HepG2 (cell line): ENCODE data around the gene ATP2A3. TPM values are rescaled to one million over a fixed set of nuclear protein-coding genes. Genes with fewer than 3 reads are reported as not detected.

ENCODE experiments used
- ATAC-seq: fragments of 200-7000 bp; cut with Tn5 transposase; 3 replicates; pipeline ENCODE4 v1.9.1; 2020; ENCODE audit warnings: mild to moderate bottlenecking, moderate library complexity
- Bru-seq: library from RNA; stranded (reverse); fragments of 400-500 nt; gene quantifications from one replicate; lab custom pipeline; 2021; lab: Mats Ljungman, UMichigan
- BruChase-seq, 2 experiments: library from RNA; stranded (reverse); fragments of 400-500 nt; gene quantifications; one replicate each; lab custom pipeline; 2021; lab: Mats Ljungman, UMichigan
- BruUV-seq: library from RNA; stranded (reverse); fragments of 400-500 nt; replicated peaks from 2 replicates; lab custom pipeline; 2021; lab: Mats Ljungman, UMichigan
- CTCF ChIA-PET: fragments of 300-600 bp; formaldehyde crosslinking; extraction: SDS; loops from one replicate; lab custom pipeline; 2021; ENCODE audit warnings: low total read pairs, inconsistent platforms, low intra/inter-chr PET ratio; lab: Yijun Ruan, JAX
- POLR2A ChIA-PET: fragments of 350-600 bp; sonication (Branson Sonifier 250); formaldehyde crosslinking; loops from one replicate; lab custom pipeline; 2020; ENCODE audit warnings: antibody characterized with exemption, inconsistent platforms; lab: Yijun Ruan, JAX
- DNase-seq: peaks from one replicate; pipeline ENCODE4 v3.0.0-alpha.2; 2015; ENCODE audit warnings: low spot score
- FAIRE-seq: peaks from 3 replicates; lab custom pipeline; 2011; peaks lifted over from hg19 to GRCh38; lab: Jason Lieb, UNC
- H2AFZ ChIP-seq: one replicate; pipeline ENCODE4 v1.6.1; 2011; ENCODE audit warnings: low read length, inconsistent platforms
- H3K27ac ChIP-seq: fragments of 300-600 bp; 3 replicates; pipeline ENCODE4 v1.8.0; 2011; ENCODE audit warnings: mixed run types, mild to moderate bottlenecking, mixed read lengths, low read length, inconsistent platforms; ENCODE audit not compliant: insufficient read depth; ENCODE audit errors: extremely low read length
- H3K27me3 ChIP-seq, 2 experiments: fragments of 200-600 bp in 1 of 2; 2 replicates in 1 of 2; 3 replicates in 1 of 2; pipeline versions ENCODE4 v1.6.0 to v1.8.0; 2011; ENCODE audit warnings: low read length in 2 of 2, mild to moderate bottlenecking in 2 of 2, moderate library complexity in 2 of 2, inconsistent platforms in 1 of 2; ENCODE audit not compliant: insufficient read depth in 2 of 2, control insufficient read depth in 1 of 2
- H3K36me3 ChIP-seq, 2 experiments: fragments of 200-600 bp in 1 of 2; replicated peaks in 1 of 2; 2 replicates in 1 of 2; 3 replicates in 1 of 2; pipeline versions ENCODE4 v1.5.1 to v1.8.0; 2011; ENCODE audit warnings: low read length in 2 of 2, inconsistent platforms in 1 of 2; ENCODE audit not compliant: insufficient read depth in 2 of 2, control insufficient read depth in 1 of 2
- H3K4me1 ChIP-seq: 2 replicates; pipeline ENCODE4 v1.5.1; 2012; ENCODE audit warnings: low read length, inconsistent platforms; ENCODE audit not compliant: insufficient read depth
- H3K4me2 ChIP-seq: 2 replicates; pipeline ENCODE4 v1.6.0; 2011; ENCODE audit warnings: low read depth, low read length, inconsistent platforms
- H3K4me3 ChIP-seq, 3 experiments: fragments of 200-600 bp in 1 of 3; sonication (generic), shearing (Covaris generic) in 1 of 3; replicated peaks in 1 of 3; 2 replicates each; pipeline ENCODE4 v1.5.1; 2011 to 2016; ENCODE audit warnings: low read length in 3 of 3, inconsistent platforms in 2 of 3, low read depth in 2 of 3, mild to moderate bottlenecking in 2 of 3, control low read depth in 1 of 3, mixed read lengths in 1 of 3; ENCODE audit not compliant: insufficient read depth in 1 of 3
- H3K79me2 ChIP-seq: one replicate; pipeline ENCODE4 v1.6.1; 2011; ENCODE audit warnings: low read length, inconsistent platforms; ENCODE audit not compliant: insufficient read depth
- H3K9ac ChIP-seq: 2 replicates; pipeline ENCODE4 v1.6.0; 2011; ENCODE audit warnings: mild to moderate bottlenecking, low read depth, low read length, inconsistent platforms; ENCODE audit not compliant: insufficient read depth
- H3K9me3 ChIP-seq: 2 replicates; pipeline ENCODE4 v1.5.1; 2012; ENCODE audit warnings: mild to moderate bottlenecking, low read length
- H4K20me1 ChIP-seq: 2 replicates; pipeline ENCODE4 v1.6.0; 2011; ENCODE audit warnings: inconsistent platforms, mild to moderate bottlenecking, low read length, moderate library complexity; ENCODE audit not compliant: insufficient read depth
- HNRNPLL ChIP-seq: fragments of 200-400 bp; formaldehyde crosslinking; IDR thresholded peaks from 2 replicates; pipeline ENCODE4 v1.6.1; 2017; ENCODE audit warnings: mild to moderate bottlenecking, low read depth, low read length; ENCODE audit not compliant: poor library complexity, severe bottlenecking
- ZNF777 ChIP-seq: sonication (generic); formaldehyde crosslinking; IDR thresholded peaks from 2 replicates; pipeline ENCODE4 v1.4.0; 2020; ENCODE audit warnings: missing genetic modification reagents
- ZSCAN29 ChIP-seq: sonication (generic); formaldehyde crosslinking; conservative IDR thresholded peaks from 2 replicates; pipeline ENCODE4 v1.4.0; 2020; ENCODE audit warnings: mild to moderate bottlenecking, missing genetic modification reagents
- WGBS: methylation state at CpG from one replicate; pipeline ENCODE4 v1.1.6; 2017; ENCODE audit warnings: low lambda C conversion rate; 5-methylcytosine and 5-hydroxymethylcytosine counted together
- in situ Hi-C: cut with HindIII; loops from 2 replicates; pipeline ENCODE4 v1.10.0; 2017; ENCODE audit warnings: low pct_unique_long_range_greater_than_20kb; ENCODE audit not compliant: extremely low pct_ligation_motif_present
- intact Hi-C: fragments of 100-400 bp; cut with micrococcal nuclease; formaldehyde crosslinking; loops from one replicate; pipeline ENCODE4 v1.10.0; 2022; ENCODE audit not compliant: unreplicated experiment
- long read RNA-seq, 2 experiments: library from RNA in 1 of 2; library from polyadenylated mRNA in 1 of 2; stranded (forward) in 1 of 2; unstranded in 1 of 2; transcript quantifications; one replicate each; pipeline ENCODE4 v2.0.0, GENCODE V29; 2019 to 2022
- polyA minus RNA-seq, 3 experiments: library from RNA; depleted of rRNA, polyadenylated mRNA; stranded (reverse); fragments of >200 nt; gene quantifications; 2 replicates each; pipeline ENCODE4 v1.2.3, GENCODE V29; 2011; ENCODE audit warnings: low replicate concordance in 1 of 3
- polyA plus RNA-seq, 8 experiments: library from polyadenylated mRNA; depleted of rRNA in 3 of 8; stranded (reverse) in 7 of 8; unstranded in 1 of 8; fragments of >200 nt; fragmentation: Illumina TruSeq in 4 of 8; extraction: Trizol in 4 of 8; gene quantifications; 2 replicates each; pipeline versions ENCODE4 v1.2.1 to v1.2.3, GENCODE V29; 2011 to 2016; ENCODE audit warnings: low read depth in 4 of 8, missing spikeins in 1 of 8, mixed read lengths in 1 of 8; ENCODE audit not compliant: insufficient read depth in 1 of 8
- total RNA-seq, 5 experiments: library from RNA; depleted of rRNA; stranded (reverse); fragments of >200 nt; fragmentation: Illumina TruSeq; extraction: Trizol; gene quantifications; 2 replicates each; pipeline ENCODE4 v1.2.3, GENCODE V29; 2016; ENCODE audit warnings: low read depth in 1 of 5

The ATP2A3 gene
- total RNA-seq (2016; rRNA removed; fragmentation: Illumina TruSeq; extraction: Trizol) (not detected in 2 replicates), polyA plus RNA-seq (2011; rRNA removed) (0.07 and 0.10 TPM in 2 replicates), polyA minus RNA-seq (2011; rRNA and poly(A)+ RNA removed; ENCODE audit: low replicate concordance) (0.52 and 1.2 TPM in 2 replicates), Bru-seq, nascent RNA (percentile 8 among the genes with signal in this experiment), BruChase-seq, experiment 1, labeled RNA remaining after a 6-hour chase (percentile 6 among the genes with signal in this experiment), BruChase-seq, experiment 2, labeled RNA remaining after a 2-hour chase (percentile 3 among the genes with signal in this experiment)
- total RNA-seq (2016; cell fraction: cytosol; rRNA removed; fragmentation: Illumina TruSeq; extraction: Trizol; ENCODE audit: low read depth): not detected in 2 replicates
- not detected in 2 replicates for total RNA-seq (2016; cell fraction: insoluble cytoplasmic fraction; rRNA removed; fragmentation: Illumina TruSeq; extraction: Trizol)
- not detected in 2 replicates for total RNA-seq (2016; cell fraction: membrane; rRNA removed; fragmentation: Illumina TruSeq; extraction: Trizol)
- not detected in 2 replicates for total RNA-seq (2016; cell fraction: nucleus; rRNA removed; fragmentation: Illumina TruSeq; extraction: Trizol)
- polyA plus RNA-seq (2011; cell fraction: cytosol; rRNA removed): 0.03 and 0.14 TPM in 2 replicates
- 0.16 and 0.40 TPM in 2 replicates for polyA plus RNA-seq (2011; cell fraction: nucleus; rRNA removed)
- polyA plus RNA-seq (2012): 0.15 and 0.25 TPM in 2 replicates
- not detected in 2 replicates for polyA plus RNA-seq (2016; cell fraction: cytosol; fragmentation: Illumina TruSeq; extraction: Trizol; ENCODE audit: low read depth)
- not detected in 2 replicates for polyA plus RNA-seq (2016; cell fraction: insoluble cytoplasmic fraction; fragmentation: Illumina TruSeq; extraction: Trizol; ENCODE audit: low read depth)
- not detected in 2 replicates for polyA plus RNA-seq (2016; cell fraction: membrane; fragmentation: Illumina TruSeq; extraction: Trizol; ENCODE audit: low read depth)
- not detected in 2 replicates for polyA plus RNA-seq (2016; cell fraction: nucleus; fragmentation: Illumina TruSeq; extraction: Trizol; ENCODE audit: insufficient read depth, low read depth)
- polyA minus RNA-seq (2011; cell fraction: cytosol; rRNA and poly(A)+ RNA removed): not detected in 2 replicates
- 0.13 TPM in 1 of 2 replicates, not detected in the other for polyA minus RNA-seq (2011; cell fraction: nucleus; rRNA and poly(A)+ RNA removed)
- long read RNA-seq, experiment 1: 0 reads
- long read RNA-seq, experiment 2: 0 reads

DNA sequence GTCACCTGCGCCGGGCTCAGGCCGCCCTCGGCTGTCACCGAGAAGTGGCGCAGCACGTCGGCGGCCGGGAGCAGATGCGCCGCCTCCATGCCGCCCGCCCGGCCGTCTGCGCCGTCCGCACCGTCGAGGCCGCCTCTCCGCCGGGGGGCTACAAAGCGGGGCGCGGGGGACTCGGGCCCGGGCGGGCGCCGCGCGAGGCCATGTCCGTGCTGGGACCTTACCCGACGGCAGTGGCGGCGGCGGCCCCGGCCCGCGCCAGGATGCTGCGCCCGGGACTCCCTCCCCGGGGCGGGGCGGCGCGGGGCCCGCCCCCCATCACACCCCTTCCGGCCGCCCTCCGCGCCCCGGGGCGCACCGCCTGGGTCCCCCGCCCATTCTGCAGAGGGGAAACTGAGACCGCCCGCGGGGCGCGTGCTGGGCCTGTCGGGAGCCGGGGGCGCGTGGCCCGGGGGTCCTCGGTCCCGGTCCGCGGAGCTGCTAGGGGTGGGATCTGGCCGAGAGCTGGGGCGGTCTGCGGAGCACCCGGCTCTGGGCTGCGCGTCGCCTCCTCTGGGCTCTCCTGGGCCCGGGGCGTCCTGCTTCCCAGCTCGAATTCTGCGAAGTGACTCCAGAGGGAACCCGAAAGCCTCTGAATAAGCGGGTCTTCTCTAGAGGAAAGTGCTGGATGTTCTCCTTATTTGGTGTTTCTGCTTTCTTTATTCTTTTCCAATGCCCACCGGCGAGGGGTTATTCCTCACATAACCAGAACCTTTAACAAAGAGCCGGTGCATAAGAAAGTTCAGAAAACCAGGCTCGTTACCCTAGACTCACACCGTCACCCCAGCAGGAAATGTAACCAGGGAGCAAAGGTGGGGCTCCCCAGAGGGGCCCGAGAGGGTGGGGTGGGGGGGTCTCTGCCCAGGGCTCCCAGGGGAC lies at the start of gene ATP2A3:
Gene ATP2A3, minus strand, starts transcription at position 235 of the 915 bp plus-strand sequence. Its CDS starts 146 bp downstream, at position 89.
- intact Hi-C loops (no loop called here), in situ Hi-C loops (no loop called here)
- Histone ChIP-seq H3K27me3 (peaks cover 4 to 71% of the 10 kb centered on the region in 2 experiments), H3K9me3 (no peaks in the 10 kb centered on the region), H4K20me1 (no peaks in the 10 kb centered on the region), H3K9ac (no peak within 1 kb of the TSS), H3K4me1 (peaks cover 35% of the 10 kb centered on the region), H3K4me3 (peak within 1 kb of the TSS in 2 of 3 experiments; percentile 21 to 48; a peak in 3 of 6 replicates), H3K79me2 (no peaks in the 10 kb centered on the region), H3K27ac (no peak within 1 kb of the TSS), H3K4me2 (peak within 1 kb of the TSS; percentile 42), H3K36me3 (no peaks in the 10 kb centered on the region), H2AFZ (no peak within 1 kb of the TSS)
- ATAC-seq: peak; percentile 9; the same call in 1 of the 3 replicates
- WGBS: 14% methylated on average over 17 of the region's 92 CpGs
- TF ChIP-seq ZSCAN29 (CRISPR knock-in tag) (no peak), ZNF777 (CRISPR knock-in tag) (peak; percentile 59; the same call in 1 of the 2 replicates), HNRNPLL (peak; percentile 4)
- no peak for DNase-seq
- no TSS peak for BruUV-seq
- CTCF ChIA-PET: no interaction called here
- FAIRE-seq: no peak
- POLR2A ChIA-PET: no interaction called here
